ENCODE data around the gene SEBOX. TPM values are rescaled to one million over a fixed set of nuclear protein-coding genes. Genes with fewer than 3 reads are reported as not detected.

The SEBOX gene
- total and polyA plus RNA-seq, 2 of the 8 experiments (the other 6 are each of a cell fraction or from before 2014, with no cell fraction given), result not detected

DNA sequence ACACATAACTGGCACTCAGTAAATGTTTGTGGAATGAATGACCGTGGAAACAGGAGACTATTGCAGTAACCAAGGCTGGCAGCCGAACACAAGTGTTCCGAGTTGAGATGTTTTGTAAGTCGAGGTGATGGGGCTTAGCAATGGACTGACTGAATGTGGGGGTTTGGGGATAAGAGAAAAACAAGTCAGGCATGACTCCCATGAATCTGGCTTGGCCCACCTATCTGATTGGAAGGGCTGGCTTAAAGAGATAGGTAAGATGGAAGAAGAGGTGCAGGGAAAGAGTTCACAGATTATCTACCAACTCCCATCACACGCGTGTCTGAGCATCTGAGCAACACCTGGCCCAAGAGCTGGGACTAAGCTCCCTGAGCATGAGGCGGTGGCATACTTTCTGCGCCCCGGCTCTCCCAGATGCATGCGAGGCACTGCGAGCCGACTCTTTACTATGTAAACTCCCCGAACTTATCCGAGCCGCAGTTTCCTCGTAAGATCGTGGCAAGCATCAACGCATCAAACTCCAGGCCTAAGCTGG lies 30.3 kb downstream of the SEBOX start:
- CTCF ChIA-PET (ENCODE audit: partially characterized antibody), result interaction anchor here (1.1 to 1.9 kb wide), 7 partner anchors 12 to 102 kb away, joined by 3 to 7 read pairs (median 5); partner anchors contain the start of gene VTN
- Histone ChIP-seq H2BK20ac (ENCODE audit: low read length) (no peak overlapping the region), H3K9me3 (ENCODE audit: insufficient read depth in 2 of 2, low read depth in 1 of 2, low read length in 1 of 2) (no peaks in the 10 kb centered on the region), H2BK5ac (ENCODE audit: low read depth, low read length) (peak overlapping the region; percentile 75; the same call in 1 of the 2 replicates), H3K79me2 (ENCODE audit: control insufficient read depth in 1 of 2, insufficient read depth in 2 of 2, low read length in 2 of 2) (peaks cover 0 to 13% of the 10 kb centered on the region in 2 experiments; a peak in 2 of 4 replicates), H3K4me1 (replicated peaks in 1 of 4; ENCODE audit: control insufficient read depth in 3 of 4, insufficient read depth in 4 of 4, low read length in 3 of 4) (peaks cover 0 to 10% (median 8%) of the 10 kb centered on the region in 4 experiments; a peak in 6 of 7 replicates), H3K4me2 (ENCODE audit: insufficient read depth in 1 of 2, low read depth in 2 of 2, low read length in 2 of 2) (peak overlapping the region; percentile 78 to 91), H3K27ac (ENCODE audit: low read depth, low read length) (peak overlapping the region; percentile 67; the same call in 1 of the 2 replicates), H2BK12ac (ENCODE audit: low read depth, low read length) (no peak overlapping the region), H4K20me1 (replicated peaks in 1 of 2; ENCODE audit: control insufficient read depth in 1 of 2, insufficient read depth in 2 of 2, low read length in 2 of 2) (peaks cover 4 to 5% of the 10 kb centered on the region in 2 experiments), H3K4ac (replicated peaks; ENCODE audit: insufficient read length, low read depth, low read length) (no peak overlapping the region), H3K79me1 (ENCODE audit: low read depth, low read length) (peaks cover 16% of the 10 kb centered on the region), H3K18ac (ENCODE audit: extremely low read depth, low read length) (no peak overlapping the region), H4K8ac (ENCODE audit: extremely low read depth, insufficient read depth, low read length) (peak overlapping the region; percentile 72; the same call in 1 of the 2 replicates), H4K5ac (ENCODE audit: insufficient read length, low read depth, low read length) (no peak overlapping the region), H3K56ac (replicated peaks; ENCODE audit: insufficient read length, low read depth, low read length) (no peak overlapping the region), H2BK15ac (ENCODE audit: low read length) (no peak overlapping the region), H3K36me3 (ENCODE audit: control insufficient read depth in 2 of 4, insufficient read depth in 4 of 4, low read length in 3 of 4) (no peaks in the 10 kb centered on the region), H3K14ac (ENCODE audit: insufficient read length) (no peak overlapping the region), H3K27me3 (replicated peaks in 1 of 4; ENCODE audit: control insufficient read depth in 3 of 4, extremely low read depth in 1 of 4, insufficient read depth in 3 of 4, low read length in 3 of 4) (no peaks in the 10 kb centered on the region), H3K23ac (ENCODE audit: insufficient read length) (no peak overlapping the region), H3K4me3 (ENCODE audit: extremely low read depth in 1 of 4, insufficient read depth in 2 of 4, low read depth in 3 of 4, low read length in 4 of 4) (peak overlapping the region; percentile 73 to 95 (median 82)), H3K23me2 (ENCODE audit: low read depth, low read length) (peaks cover 10% of the 10 kb centered on the region; the same call in 1 of the 2 replicates), H2AFZ (ENCODE audit: low read length) (peak overlapping the region; percentile 1; the same call in 1 of the 2 replicates), H2BK120ac (replicated peaks; ENCODE audit: low read depth, low read length) (no peak overlapping the region), H2AK5ac (ENCODE audit: low read depth, low read length) (no peak overlapping the region), H3K9ac (replicated peaks in 1 of 4; ENCODE audit: extremely low read depth in 1 of 4, low read depth in 3 of 4, low read length in 3 of 4) (peak overlapping the region; percentile 69 to 90 (median 70); a peak in 6 of 7 replicates), H4K91ac (replicated peaks; ENCODE audit: insufficient read length, low read length) (no peak overlapping the region)
- POLR2A ChIA-PET (ENCODE audit: partially characterized antibody), result interaction anchor here (1.2 to 2.5 kb wide), 7 partner anchors 9 to 23 kb away, joined by 4 to 19 read pairs (median 12); partner anchors contain the start of genes POLDIP2 and TMEM97
- WGBS, 2 experiments (ENCODE audit: extremely low coverage in 1 of 2, insufficient coverage in 1 of 2, insufficient read length in 1 of 2, insufficient replicate concordance in 2 of 2, low coverage in 1 of 2, low lambda C conversion rate in 2 of 2, missing lambda C conversion rate in 1 of 2), result 24% methylated on average over 18 of the region's 18 CpGs; no CpG with 5 or more reads in 1 of the 2 experiments
- DNase-seq (ENCODE audit: low read depth in 1 of 2, low spot score in 2 of 2) (no peak), FAIRE-seq (no peak)
- TF ChIP-seq KDM5A (IDR thresholded peaks at IDR 0.05; ENCODE audit: low read length) (no peak), SAP30 (IDR thresholded peaks at IDR 0.05; ENCODE audit: insufficient read depth, insufficient replicate concordance, low read length) (no peak), CHD1 (IDR thresholded peaks at IDR 0.05; ENCODE audit: low read depth, low read length) (no peak)
